PC-3 (cell line): ENCODE results near the gene CEBPB. TPM values are rescaled to one million over a fixed set of nuclear protein-coding genes. Genes with fewer than 3 reads are reported as not detected.

ENCODE experiments used
- ATAC-seq: fragments of 200-7000 bp; cut with Tn5 transposase; 2 replicates; pipeline ENCODE4 v1.9.1; 2020; ENCODE audit warnings: mild to moderate bottlenecking, moderate library complexity
- BruUV-seq: library from RNA; stranded (reverse); fragments of 400-500 nt; replicated peaks from 2 replicates; lab custom pipeline; 2021; lab: Mats Ljungman, UMichigan
- CTCF ChIA-PET: fragments of 300-600 bp; sonication (Branson Sonifier 250); formaldehyde crosslinking; loops from one replicate; lab custom pipeline; 2022; ENCODE audit warnings: antibody characterized with exemption; lab: Charles Lee
- POLR2A ChIA-PET: fragments of 300-600 bp; sonication (Branson Sonifier 250); formaldehyde crosslinking; loops from one replicate; lab custom pipeline; 2022; ENCODE audit warnings: antibody characterized with exemption; ENCODE audit not compliant: unreplicated experiment; lab: Charles Lee
- DNase-seq: peaks from one replicate; pipeline ENCODE4 v3.0.0-alpha.2; 2015
- H2AFZ ChIP-seq: fragments of 300-600 bp; sonication (generic); 2 replicates; pipeline ENCODE4 v1.6.0; 2016; ENCODE audit warnings: antibody characterized with exemption, low read length
- H3F3A ChIP-seq: fragments of 300-600 bp; sonication (generic); one replicate; pipeline ENCODE4 v1.6.0; 2017; ENCODE audit warnings: antibody characterized with exemption, low read length, control low read depth, mild to moderate bottlenecking; ENCODE audit not compliant: unreplicated experiment
- H3K27ac ChIP-seq: fragments of 300-600 bp; sonication (generic); 2 replicates; pipeline ENCODE4 v1.5.1; 2016; ENCODE audit warnings: mild to moderate bottlenecking, low read length
- H3K27me3 ChIP-seq: fragments of 300-600 bp; sonication (generic); 2 replicates; pipeline ENCODE4 v1.6.1; 2016; ENCODE audit warnings: low read length, mixed read lengths
- H3K36me3 ChIP-seq: fragments of 300-600 bp; sonication (generic); 2 replicates; pipeline ENCODE4 v1.6.1; 2016; ENCODE audit warnings: low read depth, mixed run types, low read length, mixed read lengths
- H3K4me1 ChIP-seq: fragments of 300-600 bp; sonication (generic); 2 replicates; pipeline ENCODE4 v1.5.1; 2016; ENCODE audit warnings: low read length; ENCODE audit not compliant: insufficient read depth
- H3K4me2 ChIP-seq: fragments of 300-600 bp; sonication (generic); 2 replicates; pipeline ENCODE4 v1.6.0; 2016; ENCODE audit warnings: low read length
- H3K4me3 ChIP-seq: fragments of 300-600 bp; sonication (generic); 2 replicates; pipeline ENCODE4 v1.5.1; 2016; ENCODE audit warnings: mild to moderate bottlenecking, low read length, mixed read lengths
- H3K79me2 ChIP-seq: fragments of 300-600 bp; sonication (generic); 2 replicates; pipeline ENCODE4 v1.6.1; 2017; ENCODE audit warnings: low read length, mixed read lengths
- H3K9ac ChIP-seq: fragments of 300-600 bp; sonication (generic); 2 replicates; pipeline ENCODE4 v1.6.0; 2016; ENCODE audit warnings: mild to moderate bottlenecking, low read length
- H3K9me2 ChIP-seq: fragments of 300-600 bp; sonication (generic); replicated peaks from 2 replicates; pipeline ENCODE4 v1.6.1; 2016; ENCODE audit warnings: mixed run types, low read length, mixed read lengths
- H3K9me3 ChIP-seq: fragments of 300-600 bp; sonication (generic); 2 replicates; pipeline ENCODE4 v1.6.1; 2016; ENCODE audit warnings: low read length, mixed read lengths
- H4K20me1 ChIP-seq: fragments of 300-600 bp; sonication (generic); 2 replicates; pipeline ENCODE4 v1.6.1; 2016; ENCODE audit warnings: low read length, mixed read lengths
- EZH2 ChIP-seq: fragments of 300-600 bp; sonication (generic); IDR thresholded peaks from one replicate; pipeline ENCODE4 v1.6.1; 2017; ENCODE audit warnings: antibody characterized with exemption, mild to moderate bottlenecking, low read length; ENCODE audit not compliant: unreplicated experiment
- EZH2phosphoT487 ChIP-seq: fragments of 300-600 bp; sonication (generic); IDR thresholded peaks from 2 replicates; pipeline ENCODE4 v1.6.1; 2018; ENCODE audit warnings: mild to moderate bottlenecking, antibody characterized with exemption, low read length, borderline replicate concordance
- intact Hi-C: fragments of 100-400 bp; cut with micrococcal nuclease; formaldehyde crosslinking; loops from 2 replicates; pipeline ENCODE4 v1.9.0; 2023
- total RNA-seq: library from RNA; depleted of rRNA; stranded (reverse); fragments of >200 nt; gene quantifications from 2 replicates; pipeline ENCODE4 v1.2.3, GENCODE V29; 2014
- TF ChIP-seq, protein P1 (sequence below): fragments of 300-600 bp; sonication (generic); conservative IDR thresholded peaks from 2 replicates; pipeline ENCODE4 v1.5.1; 2017; ENCODE audit warnings: antibody characterized with exemption, low read depth, mild to moderate bottlenecking, low read length

Gene CEBPB
- total RNA-seq, 1 experiment from 2014 or later, result 103 TPM

DNA sequence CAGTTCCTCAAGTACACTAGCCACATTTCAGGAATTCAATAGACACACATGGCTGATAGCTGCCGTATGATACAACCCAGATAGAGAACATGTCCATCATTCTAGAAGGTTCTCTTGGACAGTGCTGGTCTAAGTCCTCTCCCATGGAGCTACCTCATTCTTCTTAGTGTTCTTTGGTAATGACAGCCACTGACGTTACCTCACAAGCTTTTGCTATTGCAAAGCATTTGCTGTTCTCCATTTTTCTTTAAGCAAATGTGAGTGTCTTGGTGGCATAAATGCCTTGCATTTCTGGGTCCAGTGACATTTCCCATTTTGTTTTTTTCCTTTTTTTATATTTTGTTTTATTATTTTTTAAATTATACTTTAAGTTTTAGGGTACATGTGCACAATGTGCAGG, 8.3 kb upstream of the CEBPB start:
- POLR2A ChIA-PET, result no interaction called here

DNA sequence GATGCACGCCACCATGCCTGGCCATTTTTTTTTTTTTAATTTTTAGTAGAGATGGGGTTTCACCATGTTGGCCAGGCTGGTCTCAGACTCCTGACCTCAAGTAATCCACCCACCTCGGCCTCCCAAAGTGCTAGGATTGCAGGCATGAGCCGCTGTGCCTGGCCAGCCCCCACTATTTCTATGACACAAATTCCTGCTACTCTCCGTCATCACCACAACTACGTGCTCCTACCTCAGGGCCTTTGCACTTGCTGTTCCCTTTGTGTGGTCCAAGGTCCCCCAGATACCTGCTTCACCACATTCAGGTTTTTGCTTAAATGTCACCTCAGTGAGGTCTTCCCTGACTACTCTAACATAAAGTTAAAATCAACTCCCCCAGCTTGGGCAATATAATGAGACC, 5.2 kb upstream of the CEBPB start:
- Histone ChIP-seq H3K9me3 (no peaks in the 10 kb centered on the region), H3K79me2 (no peaks in the 10 kb centered on the region), H3K4me2 (no peak overlapping the region), H3K27me3 (no peaks in the 10 kb centered on the region), H3K9ac (no peak overlapping the region), H3K36me3 (no peaks in the 10 kb centered on the region), H2AFZ (no peak overlapping the region), H3K27ac (no peak overlapping the region), H3K9me2 (no peaks in the 10 kb centered on the region), H3K4me3 (no peak overlapping the region), H4K20me1 (no peaks in the 10 kb centered on the region), H3F3A (no peaks in the 10 kb centered on the region), H3K4me1 (peaks cover 12% of the 10 kb centered on the region)
- no TSS peak for BruUV-seq
- TF ChIP-seq EZH2, result no peak
- TF ChIP-seq EZH2phosphoT487, result no peak
- ATAC-seq (no peak), DNase-seq (no peak)
- intact Hi-C loops, result no loop called here
- CTCF ChIA-PET, result interaction anchor here (0.5 kb wide), 1 partner anchor 10 kb away, joined by 7 read pairs; no protein-coding TSS in a partner anchor
- POLR2A ChIA-PET, result no interaction called here

More for the DNA sequence above, 8.3 kb upstream of the CEBPB start:
- Histone ChIP-seq H3K27me3 (no peaks in the 10 kb centered on the region), H3F3A (no peaks in the 10 kb centered on the region), H2AFZ (no peak overlapping the region), H3K4me2 (no peak overlapping the region), H3K4me3 (no peak overlapping the region), H3K27ac (no peak overlapping the region), H3K36me3 (no peaks in the 10 kb centered on the region), H3K9ac (no peak overlapping the region), H3K9me2 (no peaks in the 10 kb centered on the region), H3K79me2 (no peaks in the 10 kb centered on the region), H3K4me1 (peaks cover 4% of the 10 kb centered on the region), H3K9me3 (no peaks in the 10 kb centered on the region), H4K20me1 (no peaks in the 10 kb centered on the region)
- intact Hi-C loops, result no loop called here
- CTCF ChIA-PET, result interaction anchor here (1.1 kb wide), 1 partner anchor 62 kb away, joined by 4 read pairs; no protein-coding TSS in a partner anchor
- BruUV-seq, result no TSS peak
- TF ChIP-seq EZH2, result no peak
- TF ChIP-seq EZH2phosphoT487, result no peak
- TF ChIP-seq, protein P1, sequence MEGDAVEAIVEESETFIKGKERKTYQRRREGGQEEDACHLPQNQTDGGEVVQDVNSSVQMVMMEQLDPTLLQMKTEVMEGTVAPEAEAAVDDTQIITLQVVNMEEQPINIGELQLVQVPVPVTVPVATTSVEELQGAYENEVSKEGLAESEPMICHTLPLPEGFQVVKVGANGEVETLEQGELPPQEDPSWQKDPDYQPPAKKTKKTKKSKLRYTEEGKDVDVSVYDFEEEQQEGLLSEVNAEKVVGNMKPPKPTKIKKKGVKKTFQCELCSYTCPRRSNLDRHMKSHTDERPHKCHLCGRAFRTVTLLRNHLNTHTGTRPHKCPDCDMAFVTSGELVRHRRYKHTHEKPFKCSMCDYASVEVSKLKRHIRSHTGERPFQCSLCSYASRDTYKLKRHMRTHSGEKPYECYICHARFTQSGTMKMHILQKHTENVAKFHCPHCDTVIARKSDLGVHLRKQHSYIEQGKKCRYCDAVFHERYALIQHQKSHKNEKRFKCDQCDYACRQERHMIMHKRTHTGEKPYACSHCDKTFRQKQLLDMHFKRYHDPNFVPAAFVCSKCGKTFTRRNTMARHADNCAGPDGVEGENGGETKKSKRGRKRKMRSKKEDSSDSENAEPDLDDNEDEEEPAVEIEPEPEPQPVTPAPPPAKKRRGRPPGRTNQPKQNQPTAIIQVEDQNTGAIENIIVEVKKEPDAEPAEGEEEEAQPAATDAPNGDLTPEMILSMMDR, result no peak
- ATAC-seq, result no peak
- DNase-seq, result no peak

DNA sequence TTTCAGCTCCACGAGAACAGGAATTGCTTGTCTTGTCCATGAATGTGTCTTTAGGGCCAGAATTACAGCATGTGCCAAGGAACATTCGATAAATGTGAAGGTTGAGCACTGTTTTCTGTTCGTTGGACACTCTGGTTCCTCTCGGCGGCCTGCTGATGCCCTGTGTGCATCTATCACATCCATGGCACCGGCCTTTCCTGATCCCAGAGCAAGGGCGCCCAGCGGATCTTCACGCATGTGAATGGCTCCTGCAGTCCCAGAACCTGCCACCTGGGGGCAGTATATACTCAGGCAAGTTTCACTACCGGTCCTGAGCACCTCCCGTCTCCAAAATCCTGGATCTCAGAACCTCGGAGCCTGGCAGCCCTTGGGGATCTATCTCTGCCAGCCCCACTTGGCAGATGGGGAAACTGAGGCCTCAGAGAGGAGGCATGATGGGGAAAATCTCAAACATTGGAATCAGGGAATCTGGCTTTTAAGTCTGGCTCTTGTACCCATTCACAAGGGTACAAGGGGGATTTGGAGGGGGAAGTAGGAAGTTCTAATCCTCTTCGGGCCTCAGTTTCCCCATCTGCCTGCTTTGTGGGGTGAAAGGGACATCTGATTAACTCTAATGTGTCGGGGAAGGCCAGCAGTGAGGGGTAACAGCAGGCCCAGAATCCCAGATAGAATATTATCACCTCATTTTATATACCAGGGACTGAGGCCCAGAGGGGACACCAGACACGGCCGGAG, 4.3 kb upstream of the CEBPB start:
- BruUV-seq, result no TSS peak
- ATAC-seq, result peak; percentile 36
- no peaks in the 10 kb centered on the region for H4K20me1 ChIP-seq
- H3K9ac ChIP-seq, result no peak overlapping the region
- intact Hi-C loops, result loop anchor here (1.0 to 2.0 kb wide), 4 partner anchors 194 to 390 kb away; no protein-coding TSS in a partner anchor
- H3K4me3 ChIP-seq, result no peak overlapping the region
- peak overlapping the region; percentile 30; the same call in 1 of the 2 replicates for H3K4me2 ChIP-seq
- no peaks in the 10 kb centered on the region for H3K27me3 ChIP-seq
- no peaks in the 10 kb centered on the region for H3K36me3 ChIP-seq
- ChIA-PET CTCF (no interaction called here), POLR2A (no interaction called here)
- peak; percentile 99 for DNase-seq
- H2AFZ ChIP-seq, result peak overlapping the region; percentile 53
- no peak overlapping the region for H3K27ac ChIP-seq
- TF ChIP-seq EZH2phosphoT487, result no peak
- TF ChIP-seq, protein P1, result peak; percentile 99
- TF ChIP-seq EZH2, result no peak
- no peaks in the 10 kb centered on the region for H3K9me3 ChIP-seq
- H3K4me1 ChIP-seq, result peaks cover 12% of the 10 kb centered on the region
- no peaks in the 10 kb centered on the region for H3F3A ChIP-seq
- no peaks in the 10 kb centered on the region for H3K9me2 ChIP-seq
- peaks cover 5% of the 10 kb centered on the region; the same call in 1 of the 2 replicates for H3K79me2 ChIP-seq
